H1 (cell line): ENCODE results near the gene KIDINS220. TPM values are rescaled to one million over a fixed set of nuclear protein-coding genes. Genes with fewer than 3 reads are reported as not detected.

ENCODE experiments used
- CEBPB ChIP-seq: IDR thresholded peaks from 2 replicates; pipeline ENCODE4 v1.6.1; 2012; ENCODE audit warnings: low read depth, low read length
- E2F6 ChIP-seq: IDR thresholded peaks from 2 replicates; pipeline ENCODE4 v1.6.1; 2012; ENCODE audit warnings: inconsistent platforms
- EZH2 ChIP-seq: fragments of 200-600 bp; sonication (generic); IDR thresholded peaks from 2 replicates; pipeline ENCODE4 v1.7.1; 2012; ENCODE audit warnings: low read depth, mild to moderate bottlenecking, moderate library complexity, low read length, inconsistent platforms; ENCODE audit not compliant: severe bottlenecking
- GABPA ChIP-seq: IDR thresholded peaks from 2 replicates; pipeline ENCODE4 v1.6.1; 2011; ENCODE audit warnings: mild to moderate bottlenecking, low read length, moderate library complexity, borderline replicate concordance; ENCODE audit not compliant: insufficient read depth
- SRF ChIP-seq: IDR thresholded peaks from 2 replicates; pipeline ENCODE4 v1.6.1; 2011; ENCODE audit warnings: mild to moderate bottlenecking, low read depth, low read length, moderate library complexity
- YY1 ChIP-seq: IDR thresholded peaks from 2 replicates; pipeline ENCODE4 v1.6.1; 2011; ENCODE audit warnings: low read depth, mild to moderate bottlenecking, low read length
- polyA plus RNA-seq, 7 experiments: library from polyadenylated mRNA; depleted of rRNA in 3 of 7; stranded (reverse) in 5 of 7; unstranded in 2 of 7; fragments of >200 nt in 5 of 7; fragments of 200-250 nt in 2 of 7; gene quantifications; 1 replicate in 5 of 7; 2 replicates in 1 of 7; 4 replicates in 1 of 7; pipeline versions ENCODE4 v1.2.1 to v1.2.3, GENCODE V29; 2011 to 2013; ENCODE audit warnings: missing spikeins in 2 of 7, mixed read lengths in 2 of 7
- total RNA-seq: library from RNA; stranded (reverse); fragmentation: NEBNext Ultra II Directional; extraction: Animal tissue kit (Norgen Biotek cat#: 25700); gene quantifications from 2 replicates; pipeline ENCODE4 v1.2.1, GENCODE V29; 2021

KIDINS220 gene
- total and polyA plus RNA-seq, 2 of the 8 experiments (the other 6 are each of a cell fraction or from before 2014, with no cell fraction given), result 21.2 to 27.1 TPM

GRCh38 chr2:8836971-8837794, at the start of gene KIDINS220 (continued):
- TF ChIP-seq E2F6 (peak; percentile 22; the same call in 1 of the 2 replicates), SRF (no peak), CEBPB (no peak), EZH2 (no peak), YY1 (peak; percentile 95), GABPA (no peak)
